Cardiac muscle cell (in vitro differentiated cells and primary cell): ENCODE data around the gene CLK4. TPM values are rescaled to one million over a fixed set of nuclear protein-coding genes. Genes with fewer than 3 reads are reported as not detected.
A peak's percentile ranks its signal among the peaks of the same experiment; 100 is the strongest.
"Not testable (repeated sequence)": the region's sequence is repeated elsewhere in the genome, so short reads cannot be mapped to it uniquely, and the experiment has no call there.

Experiments used
- DNase-seq, 2 donors: peaks; one replicate each; pipeline versions ENCODE4 v3.0.0 to v3.0.0-alpha.2; 2010 to 2017; ENCODE audit warnings: low read depth in 1 of 2, low spot score in 1 of 2
- H3K27ac ChIP-seq: fragments of 200-600 bp; sonication (generic); 2 replicates; pipeline ENCODE4 v1.5.1; 2016
- H3K27me3 ChIP-seq: fragments of 200-600 bp; sonication (generic); 2 replicates; pipeline ENCODE4 v1.6.0; 2016; ENCODE audit warnings: control low read depth
- H3K36me3 ChIP-seq: fragments of 200-600 bp; sonication (generic); 2 replicates; pipeline ENCODE4 v1.5.1; 2016; ENCODE audit warnings: control low read depth
- H3K4me1 ChIP-seq: fragments of 200-600 bp; sonication (generic); 2 replicates; pipeline ENCODE4 v1.8.1; 2017; ENCODE audit warnings: low read depth, mild to moderate bottlenecking, mixed run types
- H3K4me3 ChIP-seq: fragments of 200-600 bp; sonication (generic); 2 replicates; pipeline ENCODE4 v1.5.1; 2016; ENCODE audit warnings: mild to moderate bottlenecking
- H3K9me3 ChIP-seq: fragments of 200-600 bp; sonication (generic); 2 replicates; pipeline ENCODE4 v1.5.1; 2017; ENCODE audit warnings: low read depth, mild to moderate bottlenecking, control low read depth
- polyA plus RNA-seq: library from polyadenylated mRNA; unstranded; fragments of >200 nt; fragmentation: Nextera tagmentation; extraction: Ambion mirVana; gene quantifications from 2 replicates; pipeline ENCODE4 v1.2.1, GENCODE V29; 2016
- total RNA-seq: library from RNA; depleted of rRNA; stranded (reverse); fragments of >200 nt; gene quantifications from 2 replicates; pipeline ENCODE4 v1.2.3, GENCODE V29; 2016
- TF ChIP-seq, protein P1 (sequence below): IDR thresholded peaks from 2 replicates; pipeline ENCODE4 v1.5.1; 2012; ENCODE audit warnings: low read depth, mild to moderate bottlenecking, low read length

Gene CLK4
- total and polyA plus RNA-seq, 2 experiments from 2014 or later: 29.4 to 35.2 TPM

DNA sequence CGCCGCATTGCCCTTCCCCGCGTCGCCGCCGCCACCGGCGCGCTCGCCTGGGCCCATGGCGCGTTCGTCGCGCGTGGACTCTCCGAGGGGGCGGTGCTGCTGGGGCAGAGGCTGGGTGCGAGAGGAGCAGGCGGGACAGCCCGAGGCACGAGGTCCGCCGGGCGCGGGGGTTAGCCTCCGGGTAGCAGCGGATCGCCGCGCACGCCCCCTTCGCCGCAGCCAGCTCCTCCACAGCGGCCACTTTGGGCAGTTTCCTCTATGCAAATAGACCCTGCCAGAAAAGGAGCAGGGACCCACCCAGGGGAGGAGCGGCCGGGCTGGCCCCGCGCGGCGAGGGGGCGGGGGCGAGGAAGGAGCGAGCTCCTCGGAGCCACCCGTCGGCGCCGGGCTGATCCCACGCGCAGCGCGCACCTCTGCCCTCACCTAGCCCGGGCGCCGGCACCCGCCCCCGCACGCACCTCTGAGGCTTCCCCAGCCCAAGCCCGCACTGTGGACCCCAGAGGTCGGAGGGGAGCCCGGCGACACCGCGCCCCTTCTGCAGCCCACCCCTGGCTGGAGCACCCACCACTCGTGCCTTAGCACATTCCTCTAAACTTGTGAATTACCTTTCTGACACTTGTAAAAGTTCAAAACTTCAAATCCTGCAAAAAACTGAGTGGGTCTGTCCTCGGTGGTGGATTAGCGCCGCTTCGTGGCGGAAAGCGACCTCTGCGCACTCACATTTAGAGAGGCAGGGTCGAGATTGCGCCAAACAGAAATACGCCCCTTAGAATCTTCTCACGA lies 36.5 kb downstream of the CLK4 start, which contains the start of gene COL23A1:
COL23A1 (minus strand) TSS at position 253 of the 783 bp plus-strand sequence.
- peak; percentile 60 to 90 for DNase-seq
- Histone ChIP-seq H3K4me1 (peaks cover 12% of the 10 kb centered on the region), H3K27ac (peak within 1 kb of the TSS; percentile 62), H3K36me3 (no peaks in the 10 kb centered on the region), H3K27me3 (no peaks in the 10 kb centered on the region), H3K4me3 (peak within 1 kb of the TSS; percentile 56), H3K9me3 (no peaks in the 10 kb centered on the region)
- TF ChIP-seq, protein P1, sequence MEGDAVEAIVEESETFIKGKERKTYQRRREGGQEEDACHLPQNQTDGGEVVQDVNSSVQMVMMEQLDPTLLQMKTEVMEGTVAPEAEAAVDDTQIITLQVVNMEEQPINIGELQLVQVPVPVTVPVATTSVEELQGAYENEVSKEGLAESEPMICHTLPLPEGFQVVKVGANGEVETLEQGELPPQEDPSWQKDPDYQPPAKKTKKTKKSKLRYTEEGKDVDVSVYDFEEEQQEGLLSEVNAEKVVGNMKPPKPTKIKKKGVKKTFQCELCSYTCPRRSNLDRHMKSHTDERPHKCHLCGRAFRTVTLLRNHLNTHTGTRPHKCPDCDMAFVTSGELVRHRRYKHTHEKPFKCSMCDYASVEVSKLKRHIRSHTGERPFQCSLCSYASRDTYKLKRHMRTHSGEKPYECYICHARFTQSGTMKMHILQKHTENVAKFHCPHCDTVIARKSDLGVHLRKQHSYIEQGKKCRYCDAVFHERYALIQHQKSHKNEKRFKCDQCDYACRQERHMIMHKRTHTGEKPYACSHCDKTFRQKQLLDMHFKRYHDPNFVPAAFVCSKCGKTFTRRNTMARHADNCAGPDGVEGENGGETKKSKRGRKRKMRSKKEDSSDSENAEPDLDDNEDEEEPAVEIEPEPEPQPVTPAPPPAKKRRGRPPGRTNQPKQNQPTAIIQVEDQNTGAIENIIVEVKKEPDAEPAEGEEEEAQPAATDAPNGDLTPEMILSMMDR: peak; percentile 82

GRCh38 chr5:178589180-178590140 lies 37.4 kb downstream of the CLK4 start:
- Histone ChIP-seq H3K4me3 (peak overlapping the region; percentile 56), H3K27me3 (no peaks in the 10 kb centered on the region)
- TF ChIP-seq, protein P1: no peak

DNA sequence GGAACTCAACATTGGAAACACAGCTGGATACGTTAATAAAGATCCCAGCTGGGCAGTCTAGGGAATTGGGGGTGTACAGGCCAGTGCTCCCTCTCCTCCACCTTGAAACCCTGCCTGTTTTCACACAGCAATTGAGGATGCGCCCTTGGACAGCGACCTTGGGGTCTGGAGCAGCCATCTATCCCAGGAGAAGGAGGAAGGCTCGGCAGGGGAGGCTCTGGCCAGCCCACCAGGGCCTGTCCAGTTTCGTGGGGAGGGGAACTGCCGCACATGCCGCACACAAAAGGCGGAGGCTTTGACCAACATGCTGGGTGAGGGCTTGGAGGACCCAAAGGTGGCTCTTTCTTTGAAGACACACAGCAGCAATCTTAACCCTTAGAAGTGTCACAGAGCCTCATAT lies 38.1 kb downstream of the CLK4 start:
- Histone ChIP-seq H3K4me3 (peak overlapping the region; percentile 56), H3K27me3 (no peaks in the 10 kb centered on the region), H3K9me3 (no peaks in the 10 kb centered on the region), H3K4me1 (peaks cover 12% of the 10 kb centered on the region), H3K36me3 (no peaks in the 10 kb centered on the region), H3K27ac (no peak overlapping the region)
- DNase-seq: no peak
- TF ChIP-seq, protein P1: no peak

More at GRCh38 chr5:178589180-178590140, 37.4 kb downstream of the CLK4 start:
- DNase-seq: peak; percentile 46 to 84
- Histone ChIP-seq H3K27ac (peak overlapping the region; percentile 62), H3K4me1 (peaks cover 12% of the 10 kb centered on the region), H3K36me3 (no peaks in the 10 kb centered on the region), H3K9me3 (no peaks in the 10 kb centered on the region)

GRCh38 chr5:178587763-178588611 lies 38.9 kb downstream of the CLK4 start:
- Histone ChIP-seq H3K4me1 (peaks cover 12% of the 10 kb centered on the region), H3K27me3 (no peaks in the 10 kb centered on the region), H3K4me3 (no peak overlapping the region), H3K27ac (peak overlapping the region; percentile 55), H3K36me3 (no peaks in the 10 kb centered on the region), H3K9me3 (no peaks in the 10 kb centered on the region)
- TF ChIP-seq, protein P1: no peak
- DNase-seq: peak in 1 of 2 donors; percentile 59

GRCh38 chr5:178586396-178586795 lies 40.5 kb downstream of the CLK4 start:
- H3K4me3 ChIP-seq: no peak overlapping the region
- H3K4me1 ChIP-seq: peaks cover 12% of the 10 kb centered on the region
- no peaks in the 10 kb centered on the region for H3K36me3 ChIP-seq
- H3K9me3 ChIP-seq: no peaks in the 10 kb centered on the region
- no peak overlapping the region for H3K27ac ChIP-seq
- DNase-seq: no peak
- H3K27me3 ChIP-seq: no peaks in the 10 kb centered on the region
- TF ChIP-seq, protein P1: no peak

DNA sequence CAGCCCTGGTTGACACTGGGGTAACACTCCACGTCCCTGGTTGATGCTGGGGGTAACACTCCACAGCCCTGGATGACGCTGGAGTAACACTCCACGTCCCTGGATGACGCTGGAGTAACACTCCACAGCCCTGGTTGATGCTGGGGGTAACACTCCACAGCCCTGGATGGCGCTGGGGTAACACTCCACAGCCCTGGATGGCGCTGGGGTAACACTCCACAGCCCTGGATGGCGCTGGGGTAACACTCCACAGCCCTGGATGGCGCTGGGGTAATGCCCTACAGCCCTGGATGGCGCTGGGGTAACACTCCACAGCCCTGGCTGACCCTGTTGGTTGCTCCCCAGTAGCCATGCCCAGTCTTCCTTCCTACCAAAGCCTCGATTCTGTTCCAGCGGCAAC lies 41.4 kb downstream of the CLK4 start:
- peak in 1 of 2 donors; percentile 41 for DNase-seq
- not testable (repeated sequence) for H3K4me3 ChIP-seq, H3K36me3 ChIP-seq, H3K27me3 ChIP-seq, H3K9me3 ChIP-seq, H3K27ac ChIP-seq
- H3K4me1 ChIP-seq: peaks cover 12% of the 10 kb centered on the region
